HG02938 (cell line): ENCODE results near the gene FUZ.

Experiments
- ATAC-seq: cut with Tn5 transposase; IDR thresholded peaks from one replicate; pipeline ENCODE4 v1.9.1; 2021; ENCODE audit warnings: mild to moderate bottlenecking, moderate library complexity; ENCODE audit not compliant: unreplicated experiment

FUZ gene

DNA sequence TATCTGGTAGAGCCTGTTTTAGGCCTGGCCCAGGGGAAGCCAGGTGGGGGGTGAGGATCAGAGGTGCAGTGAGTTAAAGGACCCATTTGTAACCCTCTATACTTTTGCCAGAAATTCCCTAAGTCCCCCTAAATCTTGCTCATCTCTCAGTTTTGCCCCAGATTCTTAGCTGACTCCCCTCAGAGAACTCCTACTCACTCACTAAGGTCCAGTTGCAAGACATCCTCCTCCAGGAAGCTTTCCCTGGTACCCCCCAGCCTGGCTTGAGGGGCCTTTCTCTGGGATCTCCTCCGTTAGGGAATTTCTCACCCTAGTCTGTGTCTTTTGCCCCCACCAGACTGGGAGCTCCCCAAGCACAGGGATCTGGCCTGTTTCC is 51.9 kb downstream of the FUZ start:
- no peak for ATAC-seq

GRCh38 chr19:49758292-49758691 is 54.8 kb downstream of the FUZ start:
- ATAC-seq, result no peak
